A549 (cell line): Measurements from ENCODE around the gene CACNA1G. TPM values are rescaled to one million over a fixed set of nuclear protein-coding genes. Genes with fewer than 3 reads are reported as not detected.
A peak's percentile ranks its signal among the peaks of the same experiment; 100 is the strongest.

Experiments
- ATAC-seq, 2 experiments: fragments of 200-7000 bp in 1 of 2; fragments of >200 bp in 1 of 2; cut with Nextera tagmentation in 1 of 2; cut with Tn5 transposase in 1 of 2; 3 replicates each; pipeline versions ENCODE4 v1.8.0 to v1.9.1; 2018 to 2020; ENCODE audit warnings: mild to moderate bottlenecking in 1 of 2, moderate library complexity in 1 of 2
- CTCF ChIA-PET: fragments of 300-600 bp; sonication (Branson Sonifier 250); formaldehyde crosslinking; extraction: SDS; loops from one replicate; lab custom pipeline; 2021; ENCODE audit warnings: antibody characterized with exemption, inconsistent platforms; lab: Yijun Ruan, JAX
- POLR2A ChIA-PET: fragments of 350-600 bp; formaldehyde crosslinking; extraction: SDS; loops from one replicate; lab custom pipeline; 2021; ENCODE audit warnings: antibody characterized with exemption, inconsistent platforms; lab: Yijun Ruan, JAX
- DNase-seq, 2 experiments: peaks; one replicate each; pipeline versions ENCODE4 v3.0.0 to v3.0.0-alpha.2; 2011 to 2016; ENCODE audit warnings: low read depth in 1 of 2, low spot score in 1 of 2
- FAIRE-seq: peaks from 2 replicates; lab custom pipeline; 2011; peaks lifted over from hg19 to GRCh38; lab: Jason Lieb, UNC
- H3K27ac ChIP-seq, 2 experiments: fragments of >200 bp; sonication (Bioruptor Twin); formaldehyde crosslinking; 3 replicates each; pipeline ENCODE4 v1.5.1; 2016 to 2017
- H3K4me1 ChIP-seq: fragments of >200 bp; sonication (Bioruptor Twin); formaldehyde crosslinking; 3 replicates; pipeline ENCODE4 v1.6.1; 2016
- H3K4me2 ChIP-seq: fragments of >200 bp; sonication (Bioruptor Twin); formaldehyde crosslinking; 3 replicates; pipeline ENCODE4 v1.6.1; 2016
- H3K4me3 ChIP-seq: fragments of >200 bp; sonication (Bioruptor Twin); formaldehyde crosslinking; 3 replicates; pipeline ENCODE4 v1.5.1; 2016
- H3K9me3 ChIP-seq: fragments of >200 bp; sonication (Bioruptor Twin); formaldehyde crosslinking; 3 replicates; pipeline ENCODE4 v1.6.1; 2016
- EHMT2 ChIP-seq: fragments of 200-600 bp; sonication (generic); IDR thresholded peaks from 2 replicates; pipeline ENCODE4 v1.6.1; 2016; ENCODE audit warnings: antibody characterized with exemption, low read depth, mild to moderate bottlenecking, moderate library complexity
- FOSL2 ChIP-seq, 2 experiments: fragments of 450-650 bp in 1 of 2; fragments of >200 bp in 1 of 2; sonication (Bioruptor Twin) in 1 of 2; formaldehyde crosslinking; IDR thresholded peaks; 2 replicates each; pipeline versions ENCODE4 v1.5.0 to v1.6.1; 2016 to 2020; ENCODE audit warnings: mild to moderate bottlenecking in 1 of 2, moderate library complexity in 1 of 2
- KDM1A ChIP-seq: fragments of 200-600 bp; sonication (generic); IDR thresholded peaks from 2 replicates; pipeline ENCODE4 v1.6.1; 2016; ENCODE audit warnings: low read depth, mild to moderate bottlenecking
- REST ChIP-seq: fragments of 200-600 bp; sonication (generic); IDR thresholded peaks from 2 replicates; pipeline ENCODE4 v1.6.1; 2016; ENCODE audit warnings: antibody characterized with exemption, mild to moderate bottlenecking, moderate library complexity
- RNF2 ChIP-seq: fragments of 200-600 bp; sonication (generic); IDR thresholded peaks from 2 replicates; pipeline ENCODE4 v1.6.1; 2016; ENCODE audit warnings: low read depth, mild to moderate bottlenecking, antibody characterized with exemption, moderate library complexity, borderline replicate concordance
- ZC3H11A ChIP-seq: fragments of 450-650 bp; IDR thresholded peaks from 2 replicates; pipeline ENCODE4 v1.6.1; 2014; ENCODE audit warnings: antibody characterized with exemption, mild to moderate bottlenecking
- WGBS: methylation state at CpG from one replicate; pipeline ENCODE4 v1.1.6; 2017; ENCODE audit errors: missing lambda C conversion rate; 5-methylcytosine and 5-hydroxymethylcytosine counted together
- polyA plus RNA-seq, 4 experiments: library from polyadenylated mRNA; depleted of rRNA in 3 of 4; stranded (reverse); fragments of >200 nt; fragmentation: RNase III in 1 of 4; extraction: RNeasy Plus Mini Kit Qiagen cat#74134 plus additional on column Dnase treatment in 1 of 4; gene quantifications; 2 replicates in 3 of 4; 3 replicates in 1 of 4; pipeline ENCODE4 v1.2.3, GENCODE V29; 2011 to 2017

Gene CACNA1G
- polyA plus RNA-seq, 2 of the 4 experiments (the other 2 are of a cell fraction): 4.0 to 8.9 TPM

GRCh38 chr17:50675627-50676026 lies 115.1 kb downstream of the CACNA1G start:
- peaks cover 95% of the 10 kb centered on the region for H3K4me1 ChIP-seq
- no peak overlapping the region for H3K4me3 ChIP-seq
- ChIA-PET CTCF (interaction anchor here (0.8 to 52.6 kb wide), 6 partner anchors 10 to 125 kb away, joined by 3 to 2097 read pairs (median 18); partner anchors contain the start of gene ABCC3), POLR2A (interaction anchor here (1.8 kb wide), 1 partner anchor 15 kb away, joined by 4 read pairs; no protein-coding TSS in a partner anchor)
- H3K4me2 ChIP-seq: no peak overlapping the region
- DNase-seq: no peak
- H3K27ac ChIP-seq: peak overlapping the region; percentile 32 to 98
- ATAC-seq: no peak
- FAIRE-seq: no peak
- TF ChIP-seq REST (no peak), EHMT2 (no peak), KDM1A (no peak), RNF2 (no peak)
- WGBS: 82% methylated on average over 7 of the region's 7 CpGs
- no peaks in the 10 kb centered on the region for H3K9me3 ChIP-seq

GRCh38 chr17:50676065-50676975 lies 115.8 kb downstream of the CACNA1G start:
- H3K4me3 ChIP-seq: no peak overlapping the region
- DNase-seq: no peak
- peak overlapping the region; percentile 32 to 98; a peak in 4 of 6 replicates for H3K27ac ChIP-seq
- POLR2A ChIA-PET: interaction anchor here (0.6 to 1.8 kb wide), 3 partner anchors 15 to 39 kb away, joined by 3 to 4 read pairs (median 3); no protein-coding TSS in a partner anchor
- H3K4me1 ChIP-seq: peaks cover 95% of the 10 kb centered on the region
- CTCF ChIA-PET: interaction anchor here (0.7 to 52.6 kb wide), 5 partner anchors 8 to 43 kb away, joined by 3 to 2097 read pairs (median 9); partner anchors contain the start of gene ABCC3
- no peak overlapping the region for H3K4me2 ChIP-seq
- FAIRE-seq: no peak
- H3K9me3 ChIP-seq: no peaks in the 10 kb centered on the region
- no peak for ATAC-seq
- TF ChIP-seq ZC3H11A: no peak
- no peak for TF ChIP-seq FOSL2 (IDR thresholded peaks at IDR 0.05)
- TF ChIP-seq FOSL2 (CRISPR knock-in tag; IDR thresholded peaks at IDR 0.05): peak; percentile 16; the same call in 1 of the 2 replicates
- WGBS: 88% methylated on average over 24 of the region's 24 CpGs

Other genes starting within 250 kb of the CACNA1G start
- gene XYLT2, start 214.6 kb upstream of the CACNA1G start, polyA plus RNA-seq (2011; rRNA removed): 9.7 and 10.5 TPM in 2 replicates
- gene XYLT2, start 214.6 kb upstream of the CACNA1G start, polyA plus RNA-seq (2017; fragmentation: RNase III; extraction: RNeasy Plus Mini Kit Qiagen cat#74134 plus additional on column Dnase treatment): 13.7 to 15.9 TPM (median 15.8 TPM) in 3 replicates
- 149 and 173 TPM in 2 replicates for gene MRPL27, start 187.5 kb upstream of the CACNA1G start, polyA plus RNA-seq (2011; rRNA removed)
- 155 to 170 TPM (median 156 TPM) in 3 replicates for gene MRPL27, start 187.5 kb upstream of the CACNA1G start, polyA plus RNA-seq (2017; fragmentation: RNase III; extraction: RNeasy Plus Mini Kit Qiagen cat#74134 plus additional on column Dnase treatment)
- 26.3 and 29.9 TPM in 2 replicates for gene EME1, start 187.5 kb upstream of the CACNA1G start, polyA plus RNA-seq (2011; rRNA removed)
- gene EME1, start 187.5 kb upstream of the CACNA1G start, polyA plus RNA-seq (2017; fragmentation: RNase III; extraction: RNeasy Plus Mini Kit Qiagen cat#74134 plus additional on column Dnase treatment): 21.9 to 24.3 TPM (median 23.9 TPM) in 3 replicates
- 228 and 237 TPM in 2 replicates for gene LRRC59, start 163.2 kb upstream of the CACNA1G start, polyA plus RNA-seq (2011; rRNA removed)
- gene LRRC59, start 163.2 kb upstream of the CACNA1G start, polyA plus RNA-seq (2017; fragmentation: RNase III; extraction: RNeasy Plus Mini Kit Qiagen cat#74134 plus additional on column Dnase treatment): 200 to 226 TPM (median 209 TPM) in 3 replicates
- 28.9 and 33.6 TPM in 2 replicates for gene ACSF2, start 134.5 kb upstream of the CACNA1G start, polyA plus RNA-seq (2011; rRNA removed)
- 16.3 to 24.4 TPM (median 21.5 TPM) in 3 replicates for gene ACSF2, start 134.5 kb upstream of the CACNA1G start, polyA plus RNA-seq (2017; fragmentation: RNase III; extraction: RNeasy Plus Mini Kit Qiagen cat#74134 plus additional on column Dnase treatment)
- not detected in 2 replicates for gene CHAD, start 91.8 kb upstream of the CACNA1G start, polyA plus RNA-seq (2011; rRNA removed)
- not detected in 3 replicates for gene CHAD, start 91.8 kb upstream of the CACNA1G start, polyA plus RNA-seq (2017; fragmentation: RNase III; extraction: RNeasy Plus Mini Kit Qiagen cat#74134 plus additional on column Dnase treatment)
- gene RSAD1, start 81.9 kb upstream of the CACNA1G start, polyA plus RNA-seq (2011; rRNA removed): 38.2 and 47.2 TPM in 2 replicates
- 36.3 to 42.0 TPM (median 40.9 TPM) in 3 replicates for gene RSAD1, start 81.9 kb upstream of the CACNA1G start, polyA plus RNA-seq (2017; fragmentation: RNase III; extraction: RNeasy Plus Mini Kit Qiagen cat#74134 plus additional on column Dnase treatment)
- gene MYCBPAP, start 52.3 kb upstream of the CACNA1G start, polyA plus RNA-seq (2011; rRNA removed): 2.5 and 4.1 TPM in 2 replicates
- gene MYCBPAP, start 52.3 kb upstream of the CACNA1G start, polyA plus RNA-seq (2017; fragmentation: RNase III; extraction: RNeasy Plus Mini Kit Qiagen cat#74134 plus additional on column Dnase treatment): 0.93 to 2.1 TPM (median 1.2 TPM) in 3 replicates
- gene EPN3, start 28.0 kb upstream of the CACNA1G start, polyA plus RNA-seq (2011; rRNA removed): 0.09 and 0.13 TPM in 2 replicates
- gene EPN3, start 28.0 kb upstream of the CACNA1G start, polyA plus RNA-seq (2017; fragmentation: RNase III; extraction: RNeasy Plus Mini Kit Qiagen cat#74134 plus additional on column Dnase treatment): 0.18 to 0.26 TPM (median 0.20 TPM) in 3 replicates
- 34.4 and 48.5 TPM in 2 replicates for gene SPATA20, start 13.5 kb upstream of the CACNA1G start, polyA plus RNA-seq (2011; rRNA removed)
- gene SPATA20, start 13.5 kb upstream of the CACNA1G start, polyA plus RNA-seq (2017; fragmentation: RNase III; extraction: RNeasy Plus Mini Kit Qiagen cat#74134 plus additional on column Dnase treatment): 96.1 to 123 TPM (median 110 TPM) in 3 replicates
- 342 and 442 TPM in 2 replicates for gene ABCC3, start 74.2 kb downstream of the CACNA1G start, polyA plus RNA-seq (2011; rRNA removed)
- 225 to 288 TPM (median 248 TPM) in 3 replicates for gene ABCC3, start 74.2 kb downstream of the CACNA1G start, polyA plus RNA-seq (2017; fragmentation: RNase III; extraction: RNeasy Plus Mini Kit Qiagen cat#74134 plus additional on column Dnase treatment)
- 68.5 and 84.3 TPM in 2 replicates for gene ANKRD40, start 147.2 kb downstream of the CACNA1G start, polyA plus RNA-seq (2011; rRNA removed)
- gene ANKRD40, start 147.2 kb downstream of the CACNA1G start, polyA plus RNA-seq (2017; fragmentation: RNase III; extraction: RNeasy Plus Mini Kit Qiagen cat#74134 plus additional on column Dnase treatment): 44.2 to 55.2 TPM (median 50.1 TPM) in 3 replicates
- 117 and 209 TPM in 2 replicates for gene LUC7L3, start 158.9 kb downstream of the CACNA1G start, polyA plus RNA-seq (2011; rRNA removed)
- 165 to 211 TPM (median 207 TPM) in 3 replicates for gene LUC7L3, start 158.9 kb downstream of the CACNA1G start, polyA plus RNA-seq (2017; fragmentation: RNase III; extraction: RNeasy Plus Mini Kit Qiagen cat#74134 plus additional on column Dnase treatment)
- 0.18 and 0.22 TPM in 2 replicates for gene ANKRD40CL, start 206.8 kb downstream of the CACNA1G start, polyA plus RNA-seq (2011; rRNA removed)
- gene ANKRD40CL, start 206.8 kb downstream of the CACNA1G start, polyA plus RNA-seq (2017; fragmentation: RNase III; extraction: RNeasy Plus Mini Kit Qiagen cat#74134 plus additional on column Dnase treatment): 0.13 TPM in 1 of 3 replicates, not detected in the others